ENCODE results near the gene PAFAH2.

The PAFAH2 gene

DNA sequence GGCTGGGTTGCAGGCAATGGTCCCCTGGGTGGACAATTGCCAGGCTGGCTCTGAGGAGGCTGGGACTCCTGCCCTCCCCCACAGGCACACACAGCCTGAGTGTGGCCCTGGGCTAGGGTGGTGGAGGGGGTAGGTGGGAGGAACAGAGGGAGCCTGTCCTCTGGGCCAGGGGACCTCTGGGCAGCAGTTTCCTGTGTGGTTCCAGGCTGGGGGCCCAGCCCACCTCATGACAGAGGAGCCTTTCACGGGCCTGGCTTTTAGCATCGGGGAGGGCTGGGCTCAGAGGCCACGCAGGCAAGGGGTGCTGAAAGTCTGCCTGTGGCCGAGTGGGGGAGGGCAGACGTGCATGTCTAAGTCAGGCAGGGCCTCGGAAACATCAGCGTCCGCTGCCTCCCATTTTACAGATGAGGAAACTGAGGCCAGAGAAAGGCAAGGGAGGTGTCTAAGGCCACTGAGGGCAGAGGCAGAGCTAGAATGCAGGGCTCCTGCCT is 30.7 kb upstream of the PAFAH2 start:
- no peaks in the 10 kb centered on the region for H3K36me3 ChIP-seq (replicated peaks)
- H3K27me3 ChIP-seq (replicated peaks): no peaks in the 10 kb centered on the region
- H3K27ac ChIP-seq: no peak overlapping the region
- DNase-seq: no peak
- in situ Hi-C loops (cut with HindIII; ENCODE audit: low pct_ligation_motif_present, low sequenced_read_pairs): no loop called here
- H3K4me3 ChIP-seq (ENCODE audit: low read depth, low read length): no peak overlapping the region
- TF ChIP-seq, protein P1, sequence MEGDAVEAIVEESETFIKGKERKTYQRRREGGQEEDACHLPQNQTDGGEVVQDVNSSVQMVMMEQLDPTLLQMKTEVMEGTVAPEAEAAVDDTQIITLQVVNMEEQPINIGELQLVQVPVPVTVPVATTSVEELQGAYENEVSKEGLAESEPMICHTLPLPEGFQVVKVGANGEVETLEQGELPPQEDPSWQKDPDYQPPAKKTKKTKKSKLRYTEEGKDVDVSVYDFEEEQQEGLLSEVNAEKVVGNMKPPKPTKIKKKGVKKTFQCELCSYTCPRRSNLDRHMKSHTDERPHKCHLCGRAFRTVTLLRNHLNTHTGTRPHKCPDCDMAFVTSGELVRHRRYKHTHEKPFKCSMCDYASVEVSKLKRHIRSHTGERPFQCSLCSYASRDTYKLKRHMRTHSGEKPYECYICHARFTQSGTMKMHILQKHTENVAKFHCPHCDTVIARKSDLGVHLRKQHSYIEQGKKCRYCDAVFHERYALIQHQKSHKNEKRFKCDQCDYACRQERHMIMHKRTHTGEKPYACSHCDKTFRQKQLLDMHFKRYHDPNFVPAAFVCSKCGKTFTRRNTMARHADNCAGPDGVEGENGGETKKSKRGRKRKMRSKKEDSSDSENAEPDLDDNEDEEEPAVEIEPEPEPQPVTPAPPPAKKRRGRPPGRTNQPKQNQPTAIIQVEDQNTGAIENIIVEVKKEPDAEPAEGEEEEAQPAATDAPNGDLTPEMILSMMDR (IDR thresholded peaks at IDR 0.05; ENCODE audit: low read depth, low read length, missing control alignments): no peak

DNA sequence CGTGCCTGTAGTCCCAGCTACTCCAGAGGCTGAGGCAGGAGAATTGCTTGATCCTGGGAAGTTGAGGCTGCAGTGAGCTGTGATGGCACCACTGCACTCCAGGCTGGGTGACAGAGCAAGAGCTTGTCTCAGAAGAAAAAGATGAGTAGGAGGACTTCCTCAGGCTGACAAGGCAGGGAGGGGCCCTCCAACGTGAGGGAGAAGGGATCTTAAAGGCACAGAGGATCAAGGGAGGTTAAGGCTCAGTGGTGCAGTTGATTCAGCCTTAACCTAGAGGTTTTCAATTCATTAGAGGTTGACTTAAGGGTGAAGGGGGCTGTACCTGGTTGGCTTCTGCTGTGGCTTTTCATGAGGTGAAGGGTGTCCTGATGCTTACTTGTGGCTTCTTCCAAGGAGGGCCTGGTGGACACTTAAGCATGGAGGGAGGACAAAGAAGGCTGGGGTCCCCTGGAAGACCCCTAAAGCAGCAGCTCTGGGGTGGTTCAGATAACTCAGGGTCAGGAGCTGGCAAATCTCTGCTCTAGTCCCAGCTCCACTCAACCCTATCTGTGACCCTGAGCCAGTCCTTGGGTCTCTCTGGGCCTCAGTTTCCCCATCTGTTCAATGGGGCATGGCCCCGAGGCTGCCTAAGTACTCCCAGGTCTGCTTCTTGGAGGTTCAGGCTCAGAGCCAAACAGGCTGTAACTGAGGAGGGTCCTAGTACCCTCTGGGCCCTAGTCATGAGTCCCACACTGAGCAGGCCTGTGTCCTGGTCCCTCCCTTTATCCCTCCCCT is 30.0 kb upstream of the PAFAH2 start:
- Histone ChIP-seq H3K27me3 (replicated peaks) (no peaks in the 10 kb centered on the region), H3K4me3 (ENCODE audit: low read depth, low read length) (no peak overlapping the region), H3K36me3 (replicated peaks) (no peaks in the 10 kb centered on the region), H3K27ac (no peak overlapping the region)
- TF ChIP-seq, protein P1 (IDR thresholded peaks at IDR 0.05; ENCODE audit: low read depth, low read length, missing control alignments): no peak
- DNase-seq: no peak
- in situ Hi-C loops (cut with HindIII; ENCODE audit: low pct_ligation_motif_present, low sequenced_read_pairs): no loop called here

DNA sequence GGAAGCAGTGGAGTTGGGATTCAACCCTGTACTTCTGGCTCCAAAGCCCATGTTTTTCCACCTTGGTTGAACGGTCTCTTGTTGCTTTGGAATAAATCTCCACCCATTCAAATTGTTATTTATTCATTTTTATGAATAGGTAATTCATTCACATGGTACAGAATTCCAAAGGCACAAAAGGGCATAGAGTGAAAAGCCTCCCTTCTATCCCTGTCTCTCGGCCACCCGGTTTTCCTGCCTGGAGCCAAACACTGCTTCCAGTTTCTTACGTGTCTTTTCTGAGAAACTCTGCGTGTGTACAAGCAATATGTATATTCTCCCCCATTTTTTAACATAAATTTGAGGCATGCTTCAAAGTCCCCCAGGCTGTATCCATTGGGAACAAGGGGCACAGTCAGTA is 27.7 kb upstream of the PAFAH2 start:
- no peaks in the 10 kb centered on the region for H3K27me3 ChIP-seq (replicated peaks)
- no peak overlapping the region for H3K4me3 ChIP-seq (ENCODE audit: low read depth, low read length)
- H3K36me3 ChIP-seq (replicated peaks): no peaks in the 10 kb centered on the region
- TF ChIP-seq, protein P1 (IDR thresholded peaks at IDR 0.05; ENCODE audit: low read depth, low read length, missing control alignments): no peak
- DNase-seq: no peak
- in situ Hi-C loops (cut with HindIII; ENCODE audit: low pct_ligation_motif_present, low sequenced_read_pairs): no loop called here
- H3K27ac ChIP-seq: no peak overlapping the region

DNA sequence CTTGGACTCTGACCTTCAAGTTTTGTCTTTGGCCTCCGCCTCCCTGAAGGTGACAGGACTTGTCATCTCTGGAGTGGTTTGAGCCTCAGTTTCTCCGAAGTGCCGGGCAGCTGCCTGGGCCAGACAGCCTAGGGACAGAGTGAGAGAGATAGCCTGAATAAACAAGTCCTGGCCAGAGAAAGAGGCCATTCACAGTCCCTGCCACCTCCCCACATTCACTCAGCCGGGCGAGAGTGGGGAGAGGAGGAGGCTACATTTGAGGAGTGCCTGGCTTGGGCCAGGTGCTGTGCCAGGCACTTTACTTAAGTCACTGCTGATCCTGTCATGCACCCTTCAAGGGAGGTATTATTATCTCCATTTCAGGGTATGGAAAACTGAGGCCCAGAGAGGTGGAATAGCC is 27.2 kb upstream of the PAFAH2 start:
- H3K27me3 ChIP-seq (replicated peaks): no peaks in the 10 kb centered on the region
- in situ Hi-C loops (cut with HindIII; ENCODE audit: low pct_ligation_motif_present, low sequenced_read_pairs): no loop called here
- TF ChIP-seq, protein P1 (IDR thresholded peaks at IDR 0.05; ENCODE audit: low read depth, low read length, missing control alignments): no peak
- DNase-seq: no peak
- H3K27ac ChIP-seq: no peak overlapping the region
- no peaks in the 10 kb centered on the region for H3K36me3 ChIP-seq (replicated peaks)
- no peak overlapping the region for H3K4me3 ChIP-seq (ENCODE audit: low read depth, low read length)

DNA sequence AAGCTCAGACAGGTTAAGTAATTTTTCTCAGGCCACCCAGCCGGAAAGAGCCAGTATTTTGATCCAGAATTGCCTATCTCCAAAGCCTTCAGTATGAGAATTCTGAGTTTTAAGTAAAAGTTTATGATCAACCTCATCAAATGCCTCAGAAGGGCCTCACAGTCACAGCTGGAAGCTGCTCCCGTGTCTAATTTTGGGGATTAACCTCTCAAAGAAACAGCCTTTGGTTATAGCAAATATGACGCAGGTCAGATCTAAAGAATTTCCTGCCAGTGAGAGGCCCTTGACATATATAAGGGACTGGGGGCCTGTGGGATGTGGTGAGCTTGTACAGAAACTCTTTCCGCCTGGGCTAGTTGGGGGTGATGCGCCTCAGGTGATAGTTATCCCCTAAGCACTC is 26.0 kb upstream of the PAFAH2 start:
- in situ Hi-C loops (cut with HindIII; ENCODE audit: low pct_ligation_motif_present, low sequenced_read_pairs): no loop called here
- H3K4me3 ChIP-seq (ENCODE audit: low read depth, low read length): peak overlapping the region; percentile 35

More for the DNA sequence above, 26.0 kb upstream of the PAFAH2 start:
- H3K27me3 ChIP-seq (replicated peaks): no peaks in the 10 kb centered on the region
- no peak overlapping the region for H3K27ac ChIP-seq
- H3K36me3 ChIP-seq (replicated peaks): no peaks in the 10 kb centered on the region
- TF ChIP-seq, protein P1 (IDR thresholded peaks at IDR 0.05; ENCODE audit: low read depth, low read length, missing control alignments): no peak
- DNase-seq: no peak

Data from brain microvascular endothelial cell (primary cell).